ENCODE measurements around the gene PCDH1.
"Not testable (repeated sequence)": the region's sequence is repeated elsewhere in the genome, so short reads cannot be mapped to it uniquely, and the experiment has no call there.

Gene PCDH1

GRCh38 chr5:141826674-141827073 lies 51.5 kb downstream of the PCDH1 start:
- no peak for DNase-seq

GRCh38 chr5:141825791-141826560 lies 52.2 kb downstream of the PCDH1 start:
- DNase-seq: no peak

- DNase-seq: no peak
Measured at GRCh38 chr5:141825241-141825671, 53.0 kb downstream of the PCDH1 start.

GRCh38 chr5:141824717-141825116 lies 53.5 kb downstream of the PCDH1 start:
- DNase-seq: no peak

- no peak for DNase-seq
Measured at GRCh38 chr5:141823056-141823455, 55.2 kb downstream of the PCDH1 start.

- no peak for DNase-seq
Measured at GRCh38 chr5:141822144-141822543, 56.1 kb downstream of the PCDH1 start.

DNA sequence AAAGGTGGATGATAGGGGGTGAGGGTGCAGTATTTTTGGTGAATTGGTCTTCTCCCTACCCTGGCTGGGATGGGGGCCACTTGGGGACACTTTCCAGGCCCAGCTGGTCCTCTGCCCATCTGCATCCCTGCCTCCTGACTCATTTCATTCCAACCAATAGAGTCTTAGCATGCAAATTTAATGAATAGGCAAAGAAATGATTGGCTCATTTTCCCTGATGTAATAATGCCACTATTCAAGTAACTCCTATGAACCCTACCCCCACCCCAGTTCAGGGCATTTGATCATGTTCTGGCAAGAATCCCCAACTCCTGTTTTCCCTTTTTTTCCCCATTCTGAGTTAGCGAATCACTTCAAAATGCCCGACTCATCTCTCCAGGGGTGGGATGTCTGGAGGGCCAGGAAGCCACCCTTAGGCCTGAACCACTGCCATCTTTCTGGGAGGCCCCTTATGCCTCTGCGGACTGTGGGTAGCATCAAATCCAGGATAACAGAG lies 56.7 kb downstream of the PCDH1 start:
- DNase-seq: no peak

GRCh38 chr5:141820686-141821085 lies 57.5 kb downstream of the PCDH1 start:
- DNase-seq: not testable (repeated sequence)

GRCh38 chr5:141817631-141818030 lies 60.6 kb downstream of the PCDH1 start:
- DNase-seq: no peak

- no peak for DNase-seq
Measured at GRCh38 chr5:141816598-141817399, 61.4 kb downstream of the PCDH1 start.

- DNase-seq: no peak
Measured at GRCh38 chr5:141815796-141816180, 62.4 kb downstream of the PCDH1 start.

GRCh38 chr5:141815051-141815795 lies 63.0 kb downstream of the PCDH1 start:
- DNase-seq: no peak

DNA sequence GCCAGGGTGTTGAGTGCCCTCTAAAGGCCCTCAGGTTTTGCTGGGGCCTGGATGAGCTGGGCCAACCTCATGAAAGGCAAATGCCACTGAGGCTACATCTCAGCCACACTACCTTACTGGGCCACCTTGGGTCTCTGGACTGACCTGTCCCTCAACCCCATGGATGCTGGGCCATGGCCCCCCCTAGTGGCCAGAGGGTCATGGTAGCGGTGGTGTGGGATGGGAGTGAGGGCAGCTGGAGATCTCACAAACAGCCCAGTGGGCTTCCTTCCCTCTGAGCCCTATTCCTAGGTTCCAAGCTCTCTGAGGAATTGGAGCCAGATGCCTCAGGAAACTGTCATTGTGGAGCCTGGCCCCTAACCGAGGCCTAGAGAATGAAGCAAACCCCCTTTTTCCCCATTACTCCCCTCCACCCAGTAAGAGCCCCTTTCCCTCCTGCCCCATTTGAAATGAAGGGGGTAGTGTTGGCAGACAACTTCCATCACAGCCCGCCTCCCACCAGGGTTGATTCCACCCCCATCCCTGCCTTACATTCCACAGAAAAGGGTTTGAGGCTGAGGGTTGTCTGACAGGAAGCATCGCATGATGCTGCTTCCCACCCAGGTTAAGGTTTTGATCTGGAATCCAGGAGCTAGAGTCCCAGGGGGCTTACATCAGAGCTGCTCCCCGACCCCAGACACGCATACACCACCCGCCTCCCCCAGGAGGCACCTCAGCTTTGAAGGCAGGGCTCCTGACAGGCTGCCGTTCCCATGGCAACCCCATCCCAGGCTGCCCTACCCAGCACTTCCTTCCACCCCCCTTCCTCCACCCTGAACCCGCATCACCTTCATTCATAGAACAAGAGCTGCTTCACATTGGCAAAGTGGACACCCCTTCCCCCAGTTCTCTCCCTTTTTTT lies 63.9 kb downstream of the PCDH1 start:
- no peak for DNase-seq

DNA sequence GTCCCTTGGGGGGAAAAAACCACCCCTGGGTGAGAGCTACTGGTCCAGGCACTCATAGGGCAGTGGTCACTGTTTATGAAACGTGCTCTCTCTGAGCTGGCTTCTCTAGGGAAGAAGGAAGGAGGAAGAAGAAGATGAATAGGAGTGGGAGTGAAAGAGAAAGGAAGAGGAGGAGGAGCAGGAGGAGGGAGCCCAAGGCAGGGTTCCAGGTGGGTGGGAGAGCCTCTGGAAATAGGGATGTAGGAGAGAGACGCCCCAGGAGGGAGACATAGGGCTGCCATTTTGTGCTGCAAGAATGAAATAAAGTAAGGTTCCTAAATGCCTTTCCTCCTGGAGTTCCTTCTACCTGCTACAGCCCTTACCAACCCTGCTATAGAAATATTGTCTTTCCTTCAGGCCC lies 65.7 kb downstream of the PCDH1 start:
- no peak for DNase-seq

GRCh38 chr5:141811287-141812155 lies 66.7 kb downstream of the PCDH1 start:
- DNase-seq: peak; percentile 53

- DNase-seq: no peak
Measured at GRCh38 chr5:141810702-141811101, 67.5 kb downstream of the PCDH1 start.

GRCh38 chr5:141809380-141810096 lies 68.7 kb downstream of the PCDH1 start:
- DNase-seq: no peak

DNA sequence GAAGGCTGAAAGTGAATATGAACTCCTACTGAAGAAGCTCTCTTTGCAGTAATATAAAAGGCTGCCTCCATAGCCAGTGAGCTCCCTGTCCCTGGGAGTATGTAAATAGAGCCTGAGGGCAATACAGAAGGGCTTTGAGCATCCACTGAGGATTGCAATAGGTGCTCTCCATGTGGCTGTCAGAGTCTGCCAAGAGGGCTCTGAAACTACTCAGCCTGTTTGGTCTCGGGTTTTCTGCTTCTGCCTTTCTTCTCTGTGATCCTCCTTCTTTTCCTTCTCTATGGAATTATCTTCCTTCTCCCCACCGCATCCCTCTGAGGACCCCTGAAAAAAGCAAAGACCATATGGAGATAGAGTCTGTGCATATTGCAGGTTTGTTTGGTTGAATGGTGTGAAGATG lies 69.4 kb downstream of the PCDH1 start:
- no peak for DNase-seq

DNA sequence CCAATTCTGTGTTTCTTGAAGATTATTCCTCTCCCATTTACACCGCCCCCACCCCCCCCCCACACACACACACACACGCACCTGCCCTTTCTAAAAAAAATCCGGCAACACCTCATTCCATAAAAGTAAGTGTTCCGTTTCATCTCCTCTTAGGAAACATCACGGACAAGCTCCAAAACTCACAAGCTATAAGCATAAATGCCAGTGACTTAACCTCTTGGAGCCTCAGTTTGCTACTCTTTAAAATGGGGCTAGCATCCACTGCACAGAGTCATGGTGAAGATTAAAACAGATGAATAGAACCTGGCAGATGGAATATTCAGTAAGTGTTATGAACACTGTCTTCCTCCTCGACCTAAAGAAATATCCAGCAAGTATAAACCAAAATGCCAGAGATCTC lies 70.5 kb downstream of the PCDH1 start:
- DNase-seq: no peak

DNA sequence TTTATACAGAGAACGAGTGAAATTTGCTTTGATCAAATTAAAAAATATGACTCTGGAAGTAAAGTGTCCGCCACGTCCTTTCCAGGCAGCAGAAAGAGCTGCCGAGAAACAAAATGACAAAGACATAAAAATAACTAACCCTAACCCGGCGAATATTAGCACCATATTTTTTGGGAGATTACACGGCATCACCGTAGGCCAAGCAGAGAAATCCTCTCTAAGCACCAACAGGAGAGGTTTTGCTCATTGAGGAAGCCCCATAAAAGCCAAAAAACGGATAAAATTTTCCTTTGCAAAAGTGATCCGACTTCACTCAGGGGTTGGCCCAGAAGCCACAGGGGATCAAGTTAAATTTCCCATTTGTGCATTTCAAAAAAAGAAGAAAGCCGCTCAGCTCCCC lies 70.9 kb downstream of the PCDH1 start:
- DNase-seq: no peak

GRCh38 chr5:141806626-141807025 lies 71.6 kb downstream of the PCDH1 start:
- no peak for DNase-seq
